Peyer's patch (tissue), 4 donors: ENCODE results near the gene RHOG.

Experiments used
- POLR2A ChIP-seq, 2 donors: fragments of 450-650 bp; IDR thresholded peaks; one replicate each; pipeline ENCODE4 v1.5.1; 2017; ENCODE audit warnings: antibody characterized with exemption in 2 of 2, mild to moderate bottlenecking in 2 of 2, moderate library complexity in 2 of 2
- TF ChIP-seq, protein P1 (sequence below), 6 experiments: fragments of 450-650 bp in 4 of 6; fragments of 200-600 bp in 2 of 6; sonication (generic) in 1 of 6; IDR thresholded peaks; one replicate each; pipeline ENCODE4 v1.5.1; 2017 to 2019; ENCODE audit warnings: antibody characterized with exemption in 6 of 6, mild to moderate bottlenecking in 3 of 6, moderate library complexity in 1 of 6

- TF ChIP-seq, protein P1, sequence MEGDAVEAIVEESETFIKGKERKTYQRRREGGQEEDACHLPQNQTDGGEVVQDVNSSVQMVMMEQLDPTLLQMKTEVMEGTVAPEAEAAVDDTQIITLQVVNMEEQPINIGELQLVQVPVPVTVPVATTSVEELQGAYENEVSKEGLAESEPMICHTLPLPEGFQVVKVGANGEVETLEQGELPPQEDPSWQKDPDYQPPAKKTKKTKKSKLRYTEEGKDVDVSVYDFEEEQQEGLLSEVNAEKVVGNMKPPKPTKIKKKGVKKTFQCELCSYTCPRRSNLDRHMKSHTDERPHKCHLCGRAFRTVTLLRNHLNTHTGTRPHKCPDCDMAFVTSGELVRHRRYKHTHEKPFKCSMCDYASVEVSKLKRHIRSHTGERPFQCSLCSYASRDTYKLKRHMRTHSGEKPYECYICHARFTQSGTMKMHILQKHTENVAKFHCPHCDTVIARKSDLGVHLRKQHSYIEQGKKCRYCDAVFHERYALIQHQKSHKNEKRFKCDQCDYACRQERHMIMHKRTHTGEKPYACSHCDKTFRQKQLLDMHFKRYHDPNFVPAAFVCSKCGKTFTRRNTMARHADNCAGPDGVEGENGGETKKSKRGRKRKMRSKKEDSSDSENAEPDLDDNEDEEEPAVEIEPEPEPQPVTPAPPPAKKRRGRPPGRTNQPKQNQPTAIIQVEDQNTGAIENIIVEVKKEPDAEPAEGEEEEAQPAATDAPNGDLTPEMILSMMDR (IDR thresholded peaks at IDR 0.05) = no peak
- no peak for TF ChIP-seq POLR2A (IDR thresholded peaks at IDR 0.05)
These were observed 36.9 kb upstream of the RHOG start for GRCh38 chr11:3877364-3878257.
